ENCODE results near the gene SLC1A2. TPM values are rescaled to one million over a fixed set of nuclear protein-coding genes. Genes with fewer than 3 reads are reported as not detected.
A peak's percentile ranks its signal among the peaks of the same experiment; 100 is the strongest.

The SLC1A2 gene
- total RNA-seq, 4 donors from 2014 or later = 1.0 to 11.5 (median 5.0) TPM

DNA sequence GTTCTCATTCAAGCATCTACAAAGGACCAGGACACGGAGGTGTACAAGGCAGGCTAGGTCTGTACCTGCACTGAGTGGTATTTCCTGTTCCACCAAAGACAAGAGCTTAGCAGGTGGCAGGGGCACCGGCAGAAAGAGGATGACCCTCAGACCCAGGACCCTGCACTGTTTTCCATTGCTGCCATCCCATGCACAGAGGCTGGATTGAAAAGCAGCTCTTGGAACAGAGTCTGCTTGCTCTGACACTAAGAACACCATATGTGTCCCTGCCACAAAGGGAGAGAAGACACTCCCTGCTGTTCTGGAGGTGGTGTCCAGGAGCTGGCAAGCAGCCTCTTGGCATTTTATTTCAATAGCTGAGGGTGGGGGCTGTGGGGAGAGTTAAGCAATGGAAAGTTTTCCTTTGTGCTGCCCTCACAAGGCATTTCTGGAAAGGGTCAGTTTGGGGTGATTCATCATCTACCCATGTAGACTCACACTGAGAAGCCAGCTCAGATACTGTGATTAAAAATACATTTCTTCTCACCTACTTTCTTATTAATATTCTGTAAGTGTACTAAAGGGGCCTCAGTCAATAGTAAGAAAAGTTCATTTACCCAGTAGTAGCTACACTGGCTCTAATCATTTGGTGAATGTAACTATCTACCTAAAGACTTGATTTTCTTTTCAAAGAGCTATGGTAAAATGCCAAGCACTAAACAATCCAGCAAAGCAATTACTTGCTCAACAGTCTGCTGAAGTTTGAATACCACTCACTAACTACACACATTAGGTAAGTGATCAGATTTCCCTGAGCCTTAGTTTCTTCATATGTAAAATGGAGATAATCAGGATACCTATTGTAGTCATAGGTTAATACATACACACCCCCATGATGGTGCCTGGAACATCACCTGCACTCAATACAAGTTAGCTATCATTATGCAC is 55.2 kb downstream of the SLC1A2 start:
- H3K27ac ChIP-seq = peak overlapping the region; percentile 78 to 87
- H3K9me3 ChIP-seq = no peaks in the 10 kb centered on the region
- H3K27me3 ChIP-seq = no peaks in the 10 kb centered on the region
- TF ChIP-seq, protein P1, sequence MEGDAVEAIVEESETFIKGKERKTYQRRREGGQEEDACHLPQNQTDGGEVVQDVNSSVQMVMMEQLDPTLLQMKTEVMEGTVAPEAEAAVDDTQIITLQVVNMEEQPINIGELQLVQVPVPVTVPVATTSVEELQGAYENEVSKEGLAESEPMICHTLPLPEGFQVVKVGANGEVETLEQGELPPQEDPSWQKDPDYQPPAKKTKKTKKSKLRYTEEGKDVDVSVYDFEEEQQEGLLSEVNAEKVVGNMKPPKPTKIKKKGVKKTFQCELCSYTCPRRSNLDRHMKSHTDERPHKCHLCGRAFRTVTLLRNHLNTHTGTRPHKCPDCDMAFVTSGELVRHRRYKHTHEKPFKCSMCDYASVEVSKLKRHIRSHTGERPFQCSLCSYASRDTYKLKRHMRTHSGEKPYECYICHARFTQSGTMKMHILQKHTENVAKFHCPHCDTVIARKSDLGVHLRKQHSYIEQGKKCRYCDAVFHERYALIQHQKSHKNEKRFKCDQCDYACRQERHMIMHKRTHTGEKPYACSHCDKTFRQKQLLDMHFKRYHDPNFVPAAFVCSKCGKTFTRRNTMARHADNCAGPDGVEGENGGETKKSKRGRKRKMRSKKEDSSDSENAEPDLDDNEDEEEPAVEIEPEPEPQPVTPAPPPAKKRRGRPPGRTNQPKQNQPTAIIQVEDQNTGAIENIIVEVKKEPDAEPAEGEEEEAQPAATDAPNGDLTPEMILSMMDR (IDR thresholded peaks at IDR 0.05) = no peak
- TF ChIP-seq POLR2A (IDR thresholded peaks at IDR 0.05) = no peak
- intact Hi-C loops (cut with DNase I; ENCODE audit: low total_unique reads) = no loop called here
- peaks cover 0 to 12% of the 10 kb centered on the region in 2 donors for H3K4me1 ChIP-seq
- DNase-seq = peak; percentile 80 to 87
- H3K36me3 ChIP-seq = no peaks in the 10 kb centered on the region
- no peak overlapping the region for H3K4me3 ChIP-seq

DNA sequence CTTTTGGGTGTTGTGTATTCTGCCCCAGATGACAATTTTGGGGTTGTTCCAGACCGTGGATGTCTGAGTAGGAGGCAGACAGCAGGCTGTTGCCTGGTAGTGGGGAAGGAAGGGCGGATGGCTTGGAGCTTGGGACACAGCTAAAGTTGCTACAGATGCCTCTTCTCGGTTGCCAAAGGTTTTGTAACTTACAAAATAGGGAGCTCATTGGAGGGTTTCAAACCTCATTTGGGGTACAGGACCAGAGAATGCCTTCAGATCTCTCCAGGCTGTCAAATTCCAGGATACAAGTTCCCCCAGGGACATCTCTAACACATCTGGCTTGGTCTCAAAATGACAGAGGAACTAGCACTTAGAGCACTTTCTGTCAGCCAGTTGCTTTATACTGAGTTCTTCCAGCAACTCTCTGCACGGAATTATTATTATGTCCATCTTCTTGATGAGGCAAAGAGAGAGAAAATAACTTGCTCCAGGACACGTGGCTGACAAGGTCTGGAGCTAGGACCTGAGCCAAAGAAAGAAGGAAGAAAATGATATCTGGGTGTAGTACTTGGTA is 56.0 kb downstream of the SLC1A2 start:
- Histone ChIP-seq H3K4me3 (no peak overlapping the region), H3K27me3 (no peaks in the 10 kb centered on the region), H3K9me3 (no peaks in the 10 kb centered on the region), H3K4me1 (peaks cover 0 to 12% of the 10 kb centered on the region in 2 donors), H3K36me3 (no peaks in the 10 kb centered on the region), H3K27ac (peak overlapping the region; percentile 78 to 87)
- DNase-seq = peak; percentile 38 to 39
- TF ChIP-seq, protein P1 (IDR thresholded peaks at IDR 0.05) = no peak
- TF ChIP-seq POLR2A (IDR thresholded peaks at IDR 0.05) = no peak
- intact Hi-C loops (cut with DNase I; ENCODE audit: low total_unique reads) = no loop called here

DNA sequence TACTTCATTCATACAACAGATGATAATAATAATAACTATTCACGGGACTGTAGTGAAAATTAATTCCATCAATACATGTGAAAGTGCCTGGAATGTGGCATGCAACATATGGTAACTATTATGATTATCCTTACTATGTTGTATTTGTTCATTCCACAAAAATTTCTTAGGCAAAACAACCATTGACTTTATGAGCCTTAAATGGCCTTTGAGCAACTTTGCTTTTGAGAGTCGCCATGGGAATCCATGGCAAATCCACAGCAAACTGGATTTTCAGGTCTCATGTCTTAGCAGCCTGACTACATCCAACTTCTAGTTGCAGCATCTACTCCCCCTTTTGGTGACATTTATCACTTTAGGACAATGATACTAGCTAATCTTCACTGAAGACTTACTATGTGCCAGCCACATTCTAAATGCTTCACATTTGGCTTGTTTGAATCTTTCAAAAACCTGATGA is 56.8 kb downstream of the SLC1A2 start:
- intact Hi-C loops (cut with DNase I; ENCODE audit: low total_unique reads) = no loop called here
- Histone ChIP-seq H3K27ac (peak overlapping the region; percentile 78 to 87), H3K36me3 (no peaks in the 10 kb centered on the region), H3K9me3 (no peaks in the 10 kb centered on the region), H3K4me1 (peaks cover 0 to 12% of the 10 kb centered on the region in 2 donors), H3K4me3 (no peak overlapping the region), H3K27me3 (no peaks in the 10 kb centered on the region)
- TF ChIP-seq, protein P1 (IDR thresholded peaks at IDR 0.05) = no peak
- TF ChIP-seq POLR2A (IDR thresholded peaks at IDR 0.05) = no peak
- DNase-seq = no peak

GRCh38 chr11:35360055-35360530 is 59.3 kb downstream of the SLC1A2 start:
- no peak for DNase-seq
- TF ChIP-seq, protein P1 (IDR thresholded peaks at IDR 0.05) = no peak
- TF ChIP-seq POLR2A (IDR thresholded peaks at IDR 0.05) = no peak
- peak overlapping the region; percentile 52 to 79 for H3K27ac ChIP-seq
- H3K4me1 ChIP-seq = peaks cover 0 to 12% of the 10 kb centered on the region in 2 donors
- H3K27me3 ChIP-seq = no peaks in the 10 kb centered on the region
- H3K36me3 ChIP-seq = no peaks in the 10 kb centered on the region
- H3K9me3 ChIP-seq = no peaks in the 10 kb centered on the region
- intact Hi-C loops (cut with DNase I; ENCODE audit: low total_unique reads) = no loop called here
- no peak overlapping the region for H3K4me3 ChIP-seq

Data from uterus (tissue), 4 donors.